HG02885 (cell line): Measurements from ENCODE around the gene PJVK.

Experiments used
- ATAC-seq: cut with Tn5 transposase; IDR thresholded peaks from one replicate; pipeline ENCODE4 v1.9.1; 2021; ENCODE audit warnings: mild to moderate bottlenecking; ENCODE audit not compliant: unreplicated experiment, poor library complexity

Gene PJVK

GRCh38 chr2:178479275-178479616 lies 28.1 kb downstream of the PJVK start:
- no peak for ATAC-seq

DNA sequence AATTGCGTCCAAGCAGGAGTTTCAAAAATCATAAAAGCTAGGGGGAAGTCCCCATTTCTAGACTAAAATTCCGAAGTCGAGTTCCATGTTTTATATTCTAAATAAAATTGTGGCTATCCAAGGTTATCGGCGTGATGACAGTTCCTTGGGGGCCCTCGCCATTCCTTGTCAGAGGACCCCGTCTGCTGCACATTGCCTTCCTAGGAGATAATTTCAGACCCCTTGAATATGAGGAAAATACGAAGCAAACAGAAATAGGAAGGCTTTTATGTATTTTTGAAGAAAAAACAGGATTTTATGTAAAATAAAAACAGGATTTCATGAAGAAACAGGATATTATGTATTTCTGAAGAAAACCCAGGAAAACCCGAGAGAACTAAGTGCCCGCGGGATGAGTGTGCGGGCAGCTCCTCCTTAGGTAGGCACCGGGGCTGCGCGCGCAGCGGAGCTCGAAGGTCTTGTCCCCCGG lies 28.6 kb downstream of the PJVK start:
- no peak for ATAC-seq

GRCh38 chr2:178480227-178481181 lies 29.3 kb downstream of the PJVK start, which contains the start of gene PLEKHA3:
Gene PLEKHA3 (plus strand): TSS chr2:178480457. CDS start chr2:178480870, 413 bp downstream.
- ATAC-seq = peak; percentile 73

- ATAC-seq = peak; percentile 34
Observed at GRCh38 chr2:178482437-178482836, 31.3 kb downstream of the PJVK start.

- ATAC-seq = no peak
Observed at GRCh38 chr2:178484245-178485041, 33.3 kb downstream of the PJVK start.

DNA sequence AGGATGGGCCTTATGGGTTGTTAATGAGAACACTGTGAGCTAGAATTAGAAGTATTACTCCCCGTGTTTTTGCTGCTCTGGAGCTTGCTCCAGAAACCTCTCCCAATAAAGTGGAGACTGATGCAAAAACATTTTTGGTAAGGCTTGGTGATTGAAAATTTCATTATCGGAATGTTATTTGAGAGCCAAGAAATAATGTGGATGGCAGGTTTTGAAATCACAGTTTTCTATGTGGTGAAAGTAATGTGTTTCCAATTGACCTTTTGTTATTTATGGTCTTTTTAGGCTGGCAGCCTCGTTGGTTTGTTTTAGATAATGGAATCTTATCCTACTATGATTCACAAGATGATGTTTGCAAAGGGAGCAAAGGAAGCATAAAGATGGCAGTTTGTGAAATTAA lies 34.2 kb downstream of the PJVK start:
- no peak for ATAC-seq

DNA sequence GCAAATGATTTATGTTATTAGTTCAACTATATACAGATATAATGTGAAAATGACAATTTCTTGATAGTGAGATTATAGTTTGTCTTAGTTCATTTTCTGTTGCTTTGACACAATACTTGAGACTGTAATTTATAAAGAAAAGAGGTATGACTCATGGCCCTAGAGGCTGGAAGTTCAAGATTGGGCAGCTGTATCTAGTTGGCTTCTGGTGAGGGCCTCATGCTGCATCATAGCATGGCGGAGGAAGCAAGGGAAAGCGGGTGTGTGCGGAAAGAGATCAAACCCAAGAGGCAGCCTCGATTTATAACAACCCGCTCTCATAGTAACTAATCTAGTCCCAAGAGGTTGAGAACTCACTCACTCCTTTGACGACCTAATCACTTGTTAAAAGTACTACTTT lies 40.4 kb downstream of the PJVK start:
- no peak for ATAC-seq

GRCh38 chr2:178496049-178496448 lies 44.9 kb downstream of the PJVK start:
- no peak for ATAC-seq

DNA sequence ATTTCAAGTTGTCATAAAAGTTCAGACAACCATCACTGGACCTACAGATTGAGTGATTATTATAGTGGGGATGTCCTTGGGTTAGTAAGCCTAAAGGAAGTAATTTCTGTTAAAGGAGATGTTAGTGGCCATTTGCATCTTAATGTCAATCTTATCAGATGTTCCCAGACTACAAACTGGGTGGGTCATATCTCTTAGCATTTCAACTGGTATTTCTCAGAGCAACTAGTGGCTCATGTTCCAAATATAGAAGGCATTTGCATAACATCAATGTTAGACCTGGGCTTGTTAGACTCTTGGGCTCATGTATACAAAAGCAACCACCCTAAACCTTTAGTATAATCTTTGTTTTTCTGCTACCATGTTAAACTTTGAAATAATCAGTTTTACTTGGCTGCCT lies 47.0 kb downstream of the PJVK start:
- ATAC-seq = peak; percentile 79

DNA sequence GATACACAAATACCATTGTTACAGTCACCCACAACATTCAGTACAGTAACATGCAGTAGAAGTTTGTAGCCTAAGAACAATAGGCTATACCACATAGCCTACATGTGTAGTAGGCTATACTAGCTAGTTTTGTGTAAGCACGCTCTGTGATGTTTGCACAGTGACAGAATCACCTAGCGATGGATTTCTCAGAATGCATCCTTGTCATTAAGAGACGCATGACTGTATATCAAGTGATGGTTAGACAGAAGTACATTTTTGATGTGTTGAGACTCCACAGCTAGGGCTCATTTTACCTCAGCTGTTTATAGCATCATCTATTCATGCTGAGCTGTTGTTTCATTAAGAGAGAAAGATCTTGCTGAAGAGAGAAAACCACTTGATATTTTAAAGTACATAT lies 48.5 kb downstream of the PJVK start:
- no peak for ATAC-seq

DNA sequence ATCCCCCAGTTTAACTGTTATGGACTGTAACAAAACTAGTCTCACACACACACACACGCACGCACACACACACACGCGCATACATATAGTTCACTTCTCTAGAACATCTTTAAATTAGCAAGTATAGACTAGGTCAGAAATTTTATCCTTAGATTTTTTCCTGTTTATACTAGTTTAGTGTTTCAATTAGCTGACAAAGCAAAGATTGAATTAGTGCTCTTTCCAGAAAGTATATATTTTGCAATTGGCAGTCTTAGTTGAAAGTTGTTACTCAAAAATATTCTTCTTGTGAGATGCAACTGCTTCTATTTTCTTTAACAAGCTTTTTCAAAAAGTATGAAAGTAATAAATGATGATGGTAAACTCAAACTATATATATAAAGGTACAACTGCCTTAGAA lies 51.6 kb downstream of the PJVK start:
- ATAC-seq = no peak

GRCh38 chr2:178506101-178506500 lies 54.9 kb downstream of the PJVK start:
- ATAC-seq = no peak

DNA sequence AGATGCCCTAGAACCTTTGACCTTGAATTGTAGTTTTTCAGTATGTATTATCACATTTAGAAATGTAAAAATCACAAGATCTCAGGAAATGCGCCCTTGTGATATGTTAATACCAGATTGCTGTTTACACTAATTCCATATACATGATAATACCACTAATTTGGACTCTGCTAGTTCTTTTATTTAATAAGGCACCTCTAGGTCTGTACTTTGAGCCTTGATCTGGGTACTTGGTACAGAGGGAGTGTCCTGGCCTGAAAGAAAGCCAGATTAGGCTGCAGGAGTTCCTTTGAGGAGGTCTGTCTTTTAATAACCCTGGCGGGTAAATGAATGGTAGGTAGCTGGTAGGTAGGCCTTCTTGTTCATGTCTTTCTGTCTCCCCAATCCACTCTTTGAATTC lies 55.3 kb downstream of the PJVK start:
- no peak for ATAC-seq

GRCh38 chr2:178506949-178507348 lies 55.8 kb downstream of the PJVK start:
- peak; percentile 9 for ATAC-seq

DNA sequence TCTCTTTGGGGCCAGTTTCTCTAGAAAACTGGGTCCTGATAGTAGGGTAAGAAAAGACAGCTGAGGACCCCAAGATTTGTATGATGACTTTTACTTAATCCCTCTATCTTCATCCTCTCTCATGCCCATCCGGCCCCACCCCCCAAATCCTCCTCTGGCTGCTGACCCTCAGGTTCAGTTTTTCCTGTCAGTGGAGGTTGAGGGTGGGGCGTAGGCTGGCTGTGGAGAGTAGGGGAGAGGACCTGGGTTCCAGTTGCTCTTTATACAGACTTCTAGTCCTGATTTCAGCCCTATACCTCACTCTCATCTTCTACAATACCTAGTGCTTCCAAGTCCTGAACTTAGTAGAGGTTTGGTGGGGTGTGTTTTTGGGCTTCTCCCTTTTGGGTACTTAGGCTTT lies 57.5 kb downstream of the PJVK start:
- no peak for ATAC-seq

GRCh38 chr2:178510384-178510783 lies 59.2 kb downstream of the PJVK start:
- ATAC-seq = no peak
